HG02981 (cell line): ENCODE data around the gene LRRC8A.

ENCODE experiments used
- ATAC-seq: cut with Tn5 transposase; IDR thresholded peaks from one replicate; pipeline ENCODE4 v1.9.1; 2021; ENCODE audit warnings: mild to moderate bottlenecking, moderate library complexity; ENCODE audit not compliant: unreplicated experiment

The LRRC8A gene

GRCh38 chr9:128901379-128901778 lies 19.4 kb downstream of the LRRC8A start:
- no peak for ATAC-seq

GRCh38 chr9:128901822-128902221 lies 19.9 kb downstream of the LRRC8A start:
- no peak for ATAC-seq

GRCh38 chr9:128902351-128903078 lies 20.6 kb downstream of the LRRC8A start:
- ATAC-seq: peak; percentile 77

GRCh38 chr9:128903079-128903461 lies 21.1 kb downstream of the LRRC8A start:
- ATAC-seq: no peak

GRCh38 chr9:128903871-128904620 lies 22.1 kb downstream of the LRRC8A start:
- ATAC-seq: no peak

- no peak for ATAC-seq
These were observed 24.0 kb downstream of the LRRC8A start for GRCh38 chr9:128905964-128906363.

GRCh38 chr9:128906741-128907140 lies 24.8 kb downstream of the LRRC8A start:
- ATAC-seq: no peak

- no peak for ATAC-seq
These were observed 26.4 kb downstream of the LRRC8A start for GRCh38 chr9:128908372-128908771.

GRCh38 chr9:128909859-128910258 lies 27.9 kb downstream of the LRRC8A start:
- ATAC-seq: no peak

GRCh38 chr9:128910906-128911305 lies 29.0 kb downstream of the LRRC8A start:
- ATAC-seq: no peak

GRCh38 chr9:128911529-128912035 lies 29.6 kb downstream of the LRRC8A start:
- no peak for ATAC-seq

- no peak for ATAC-seq
These were observed 30.4 kb downstream of the LRRC8A start for GRCh38 chr9:128912270-128912853.

GRCh38 chr9:128913048-128913900 lies 31.3 kb downstream of the LRRC8A start:
- ATAC-seq: no peak

GRCh38 chr9:128913995-128914772 lies 32.3 kb downstream of the LRRC8A start:
- ATAC-seq: no peak

- no peak for ATAC-seq
These were observed 34.3 kb downstream of the LRRC8A start for GRCh38 chr9:128916204-128916603.

GRCh38 chr9:128916745-128917144 lies 34.8 kb downstream of the LRRC8A start:
- no peak for ATAC-seq

- ATAC-seq: no peak
These were observed 35.4 kb downstream of the LRRC8A start for GRCh38 chr9:128917151-128917849.

- no peak for ATAC-seq
These were observed 37.0 kb downstream of the LRRC8A start for GRCh38 chr9:128918921-128919320.

- no peak for ATAC-seq
These were observed 37.6 kb downstream of the LRRC8A start for GRCh38 chr9:128919402-128920089.
